PFSK-1 (cell line): ENCODE results near the gene TTC6.

Source experiments
- FOXP2 ChIP-seq: optimal IDR thresholded peaks from 2 replicates; pipeline ENCODE3; 2011; ENCODE audit warnings: borderline replicate concordance, control low read depth, inconsistent platforms; ENCODE audit not compliant: insufficient read depth; ENCODE audit errors: extremely low read length, extremely low read depth
- POLR2AphosphoS5 ChIP-seq: IDR thresholded peaks from 2 replicates; pipeline ENCODE4 v1.6.1; 2012; ENCODE audit warnings: low read depth, mild to moderate bottlenecking, control low read depth, low read length, moderate library complexity
- REST ChIP-seq, 2 experiments: IDR thresholded peaks; 2 replicates each; pipeline versions ENCODE4 v1.6.1 to v1.8.0; 2011 to 2012; ENCODE audit warnings: low read depth in 2 of 2, low read length in 2 of 2, control low read depth in 1 of 2, inconsistent platforms in 1 of 2, mild to moderate bottlenecking in 1 of 2, moderate library complexity in 1 of 2; ENCODE audit not compliant: insufficient read depth in 1 of 2
- SIN3A ChIP-seq: IDR thresholded peaks from 2 replicates; pipeline ENCODE4 v1.6.1; 2012; ENCODE audit warnings: mild to moderate bottlenecking, low read length, moderate library complexity, borderline replicate concordance; ENCODE audit not compliant: insufficient read depth
- TAF1 ChIP-seq: IDR thresholded peaks from 2 replicates; pipeline ENCODE4 v1.6.1; 2012; ENCODE audit warnings: low read length, control low read depth, borderline replicate concordance; ENCODE audit not compliant: insufficient read depth

Gene TTC6

GRCh38 chr14:37553935-37554550, 41.4 kb upstream of the TTC6 start:
- TF ChIP-seq TAF1, result no peak
- TF ChIP-seq SIN3A, result no peak
- TF ChIP-seq FOXP2, result no peak
- TF ChIP-seq POLR2AphosphoS5, result no peak
- no peak for TF ChIP-seq REST (IDR thresholded peaks at IDR 0.05; ENCODE audit: insufficient read depth in 1 of 2, low read depth in 2 of 2, low read length in 2 of 2)

- TF ChIP-seq TAF1, result no peak
These were observed 36.7 kb upstream of the TTC6 start for GRCh38 chr14:37558740-37559139.

GRCh38 chr14:37559386-37559785, 36.0 kb upstream of the TTC6 start:
- TF ChIP-seq FOXP2 (no peak), POLR2AphosphoS5 (no peak), SIN3A (no peak), TAF1 (no peak), REST (IDR thresholded peaks at IDR 0.05; ENCODE audit: insufficient read depth in 1 of 2, low read depth in 2 of 2, low read length in 2 of 2) (no peak)

- TF ChIP-seq POLR2AphosphoS5 (no peak), SIN3A (no peak), TAF1 (no peak), FOXP2 (no peak), REST (IDR thresholded peaks at IDR 0.05; ENCODE audit: insufficient read depth in 1 of 2, low read depth in 2 of 2, low read length in 2 of 2) (no peak)
These were observed 32.2 kb upstream of the TTC6 start for GRCh38 chr14:37563189-37563588.

GRCh38 chr14:37565550-37565949, 29.9 kb upstream of the TTC6 start:
- TF ChIP-seq REST (IDR thresholded peaks at IDR 0.05; ENCODE audit: insufficient read depth in 1 of 2, low read depth in 2 of 2, low read length in 2 of 2) (no peak), SIN3A (no peak), POLR2AphosphoS5 (no peak), TAF1 (no peak), FOXP2 (no peak)
